NCI-H2107 (cell line): ENCODE measurements around the gene ASCC1.
"Not testable (repeated sequence)": the region's sequence is repeated elsewhere in the genome, so short reads cannot be mapped to it uniquely, and the experiment has no call there.

Experiments
- DNase-seq: peaks from one replicate; lab custom pipeline; 2025; lab: John Stamatoyannopoulos, UW

Gene ASCC1

DNA sequence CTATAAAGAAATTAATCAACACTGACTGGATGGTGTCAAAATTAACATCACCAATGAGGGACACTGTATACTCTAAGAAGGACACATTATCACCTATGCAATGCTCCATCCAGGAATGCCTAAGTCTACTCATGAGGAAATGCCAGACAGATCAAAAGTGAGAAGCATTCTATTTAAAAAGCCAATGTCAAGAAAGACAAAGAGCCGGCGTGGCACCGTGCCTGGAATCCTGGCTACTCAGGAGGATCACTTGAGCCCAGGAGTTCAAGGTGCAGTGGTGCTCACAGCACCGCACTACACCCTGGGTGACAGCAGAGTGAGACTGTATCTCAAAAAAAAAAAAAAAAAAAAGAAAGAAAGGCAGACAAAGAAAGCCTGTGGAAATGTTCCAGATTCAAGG is 45.8 kb downstream of the ASCC1 start:
- DNase-seq, result no peak

DNA sequence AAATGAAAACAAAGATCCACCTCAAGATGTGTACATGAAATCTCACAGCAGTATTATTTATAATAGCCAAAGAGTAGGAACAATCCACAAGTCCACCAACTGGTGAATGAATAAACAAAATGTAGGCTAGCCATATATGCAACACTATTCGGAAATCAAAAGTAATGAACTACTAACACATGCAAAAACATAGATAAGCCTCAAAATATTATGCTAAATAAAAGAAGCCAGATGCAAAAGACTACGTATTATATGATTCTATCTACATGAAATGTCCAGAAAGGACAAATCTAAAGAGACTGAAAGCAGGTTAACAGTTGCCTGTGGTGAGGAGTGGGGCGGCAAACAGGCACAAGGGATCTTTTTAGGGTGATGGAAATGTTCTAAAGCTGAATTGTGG is 49.0 kb downstream of the ASCC1 start:
- DNase-seq, result no peak

DNA sequence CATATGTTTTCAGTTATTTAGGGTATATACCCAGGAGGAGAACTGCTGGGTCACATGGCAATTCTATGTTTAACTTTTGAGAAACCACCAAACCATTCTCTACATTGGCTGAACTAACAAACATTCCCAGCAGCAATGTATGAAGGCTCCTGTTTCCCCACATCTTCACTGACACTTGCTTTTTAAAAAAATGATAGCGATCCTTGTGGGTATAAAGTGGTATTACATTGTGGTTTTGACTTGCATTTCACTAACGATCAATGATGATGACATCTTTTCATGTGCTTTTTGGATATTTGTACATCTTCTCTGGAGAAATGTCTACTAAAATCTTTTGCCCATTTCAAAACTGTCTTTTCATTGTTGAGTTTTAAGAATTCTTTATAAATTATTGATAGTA is 51.5 kb downstream of the ASCC1 start:
- DNase-seq, result no peak

DNA sequence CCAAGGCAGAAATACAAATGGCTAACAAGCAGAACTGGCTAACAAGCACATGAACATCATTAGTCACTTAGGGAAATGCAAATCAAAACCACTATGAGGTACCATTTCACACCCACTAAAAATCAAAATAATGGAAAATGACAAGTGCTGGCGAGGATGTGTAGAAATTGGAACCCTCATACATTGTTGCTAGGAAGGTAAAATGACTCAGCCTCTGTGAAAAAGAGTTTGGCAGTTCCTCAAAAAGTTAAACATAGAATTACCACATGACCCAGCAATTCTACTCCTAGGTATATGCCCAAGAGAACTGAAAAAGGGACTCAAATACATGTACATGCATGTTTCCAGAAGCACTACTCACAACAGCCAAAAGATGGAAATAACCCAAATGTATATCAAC is 53.1 kb downstream of the ASCC1 start:
- DNase-seq, result no peak

DNA sequence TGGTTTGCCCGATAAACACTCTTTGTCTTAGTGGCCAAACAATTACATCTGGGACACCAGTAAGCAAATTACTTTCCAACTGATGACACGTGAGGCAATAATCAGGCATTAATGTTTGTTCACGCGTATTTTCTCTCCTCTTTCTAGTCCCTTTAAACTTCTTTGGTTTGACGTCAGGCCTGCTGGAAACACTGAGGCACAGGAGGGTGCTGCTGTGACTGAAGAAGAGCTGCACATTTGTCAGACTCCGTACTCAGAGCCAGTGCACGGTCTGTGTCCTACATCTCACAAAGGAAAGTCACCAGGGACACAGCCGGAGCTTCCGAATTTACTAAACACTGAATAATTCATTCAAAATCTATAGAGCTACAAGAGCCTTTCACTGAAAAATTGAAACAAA is 57.9 kb downstream of the ASCC1 start:
- DNase-seq, result no peak

DNA sequence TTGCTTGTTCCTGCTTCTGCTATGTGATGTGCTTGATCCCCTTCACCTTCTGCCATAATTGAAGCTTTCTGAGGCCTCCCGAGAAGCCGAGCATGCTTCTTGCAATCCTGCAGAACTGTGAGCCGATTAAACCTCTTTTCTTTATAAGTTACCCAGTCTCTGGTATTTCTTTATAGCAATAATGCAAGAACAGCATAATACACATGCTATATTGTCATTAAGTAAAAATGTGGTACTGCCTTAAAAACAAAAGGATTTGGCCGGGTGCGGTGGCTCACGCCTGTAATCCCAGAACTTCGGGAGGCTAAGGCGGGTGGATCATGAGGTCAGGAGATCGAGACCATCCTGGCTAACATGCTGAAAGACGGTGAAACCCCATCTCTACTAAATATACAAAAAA is 59.9 kb downstream of the ASCC1 start:
- DNase-seq, result no peak

DNA sequence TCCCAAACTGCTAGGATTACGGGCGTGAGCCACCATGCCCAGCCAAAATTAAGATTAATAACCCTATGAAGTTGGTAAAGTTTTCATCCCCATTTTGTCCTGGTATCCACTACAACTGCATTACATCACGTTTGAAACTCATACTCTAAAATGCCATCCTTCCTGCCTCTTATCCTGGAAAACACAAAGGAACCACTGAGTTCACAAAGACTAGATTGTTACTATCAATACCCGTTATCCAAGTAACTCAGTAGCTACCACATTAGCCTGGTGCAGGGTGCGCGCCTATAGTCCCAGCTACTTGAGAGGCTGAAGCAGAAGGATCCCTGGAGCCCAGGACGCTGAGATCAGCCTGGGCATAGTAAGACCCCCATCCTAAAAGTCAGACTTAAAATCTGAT is 63.8 kb downstream of the ASCC1 start:
- DNase-seq, result no peak

DNA sequence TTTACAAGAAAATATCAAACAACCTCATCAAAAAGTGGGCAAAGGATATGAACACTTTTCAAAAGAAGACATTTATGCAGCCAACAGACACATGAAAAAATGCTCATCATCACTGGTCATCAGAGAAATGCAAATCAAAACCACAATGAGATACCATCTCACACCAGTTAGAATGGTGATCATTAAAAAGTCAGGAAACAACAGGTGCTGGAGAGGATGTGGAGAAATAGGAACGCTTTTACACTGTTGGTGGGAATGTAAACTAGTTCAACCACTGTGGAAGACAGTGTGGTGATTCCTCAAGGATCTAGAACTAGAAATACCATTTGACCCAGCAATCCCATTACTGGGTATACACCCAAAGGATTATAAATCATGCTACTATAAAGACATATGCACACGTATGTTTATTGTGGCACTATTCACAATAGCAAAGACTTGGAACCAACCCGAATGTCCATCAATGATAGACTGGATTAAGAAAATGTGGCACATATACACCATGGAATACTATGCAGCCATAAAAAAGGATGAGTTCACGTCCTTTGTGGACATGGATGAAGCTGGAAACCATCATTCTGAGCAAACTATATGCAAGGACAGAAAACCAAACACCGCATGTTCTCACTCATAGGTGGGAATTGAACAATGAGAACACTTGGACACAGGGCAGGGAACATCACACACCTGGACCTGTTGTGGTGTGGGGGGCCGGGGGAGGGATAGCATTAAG is 65.2 kb downstream of the ASCC1 start:
- not testable (repeated sequence) for DNase-seq

DNA sequence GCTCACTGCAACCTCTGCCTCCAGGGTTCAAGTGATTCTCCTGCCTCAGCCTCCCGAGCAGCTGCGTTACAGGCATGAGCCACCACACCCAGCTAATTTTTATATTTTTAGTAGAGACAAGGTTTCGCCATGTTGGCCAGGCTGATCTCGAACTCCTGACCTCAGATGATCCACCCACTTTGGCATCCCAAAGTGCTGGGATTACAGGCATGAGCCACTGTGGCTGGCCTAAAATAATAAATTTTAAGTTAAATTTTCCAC is 68.8 kb downstream of the ASCC1 start:
- not testable (repeated sequence) for DNase-seq

DNA sequence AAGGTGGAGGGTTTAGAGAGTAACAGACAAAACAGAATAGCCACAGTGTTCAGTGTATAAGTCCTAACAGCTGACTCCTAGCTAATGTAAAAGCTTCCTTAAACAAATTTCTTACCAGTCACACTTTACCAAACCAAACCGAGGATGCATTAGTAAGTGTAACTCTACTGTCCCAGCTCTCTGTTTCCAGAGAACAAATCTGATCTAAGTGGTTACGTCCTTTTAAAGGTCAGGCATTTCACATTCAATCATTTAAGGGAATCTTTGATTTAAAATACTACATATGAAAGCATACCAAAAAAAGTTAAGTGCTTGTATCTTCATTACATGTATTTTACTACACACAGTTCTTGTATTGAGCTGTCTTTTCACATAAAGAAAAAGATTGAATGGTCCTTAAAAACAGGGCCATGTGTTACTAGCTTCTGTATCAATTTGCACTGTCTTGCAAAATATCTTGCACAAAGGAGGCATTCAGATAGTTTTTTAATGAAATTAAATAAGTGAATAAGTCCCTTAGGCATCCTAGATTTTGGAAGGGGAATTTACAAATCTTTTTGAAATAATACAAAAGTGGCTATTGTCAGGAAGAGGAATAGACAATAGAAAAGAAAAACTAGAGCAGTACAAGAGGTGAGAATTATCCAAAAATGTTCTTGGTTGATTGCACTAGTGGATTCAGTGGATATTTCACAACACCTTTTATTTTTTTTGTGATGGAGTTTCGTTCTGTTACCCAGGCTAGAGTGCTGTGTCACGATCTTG is 69.3 kb downstream of the ASCC1 start:
- DNase-seq, result no peak

DNA sequence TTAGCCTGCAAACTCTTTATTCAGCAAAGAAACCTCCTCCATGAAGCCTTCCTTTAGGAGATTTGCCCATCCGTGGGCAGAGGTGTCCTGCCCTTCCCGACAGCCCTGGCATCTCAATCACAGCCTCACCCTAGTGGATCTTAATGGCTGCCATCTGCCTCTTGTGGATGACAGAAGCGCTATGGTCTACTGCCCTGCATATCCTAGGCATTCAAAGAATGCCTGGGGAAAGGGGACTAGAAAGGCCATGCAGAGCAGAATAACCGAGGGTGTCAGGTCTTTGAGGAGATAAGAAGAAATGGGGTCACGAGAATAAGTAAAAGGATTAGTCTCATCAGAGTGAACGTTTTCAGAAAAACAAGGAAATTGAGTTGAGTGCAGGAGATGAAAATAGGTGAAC is 70.0 kb downstream of the ASCC1 start:
- no peak for DNase-seq

DNA sequence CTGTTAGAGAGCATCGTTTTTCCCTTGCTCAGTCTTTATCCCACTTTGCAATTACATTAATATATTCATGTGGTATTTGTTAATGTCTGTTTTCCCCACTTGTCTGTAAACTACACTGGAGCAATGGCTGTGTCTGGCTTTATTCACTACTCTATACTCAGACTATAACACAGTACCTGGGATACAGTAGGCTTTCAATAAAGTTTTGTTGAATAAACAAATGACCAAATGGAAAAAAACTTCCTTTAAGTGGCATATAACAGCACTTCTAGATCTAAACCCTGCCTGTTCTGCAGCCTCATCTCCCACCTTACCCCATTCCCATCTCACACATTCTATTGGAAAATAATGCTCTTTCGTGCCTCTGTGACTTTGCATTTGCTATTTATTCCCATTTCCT is 70.4 kb downstream of the ASCC1 start:
- DNase-seq, result no peak

DNA sequence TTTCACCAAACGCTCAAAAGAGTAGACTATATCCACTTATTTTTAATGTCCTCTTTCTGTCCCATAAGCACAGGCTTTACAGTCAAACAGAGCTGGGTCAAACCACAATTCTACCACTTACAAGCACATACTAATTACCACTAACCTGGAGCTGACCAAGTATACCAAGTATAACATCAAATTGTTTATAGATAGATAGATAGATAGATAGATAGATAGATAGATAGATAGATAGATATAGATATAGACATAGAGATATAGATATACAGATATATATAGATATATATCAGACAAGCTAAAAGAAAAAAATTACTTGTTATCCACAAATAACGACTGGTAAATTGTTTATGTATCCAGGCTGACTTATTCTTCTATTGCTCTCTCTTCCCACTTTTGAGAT is 75.2 kb downstream of the ASCC1 start:
- no peak for DNase-seq

DNA sequence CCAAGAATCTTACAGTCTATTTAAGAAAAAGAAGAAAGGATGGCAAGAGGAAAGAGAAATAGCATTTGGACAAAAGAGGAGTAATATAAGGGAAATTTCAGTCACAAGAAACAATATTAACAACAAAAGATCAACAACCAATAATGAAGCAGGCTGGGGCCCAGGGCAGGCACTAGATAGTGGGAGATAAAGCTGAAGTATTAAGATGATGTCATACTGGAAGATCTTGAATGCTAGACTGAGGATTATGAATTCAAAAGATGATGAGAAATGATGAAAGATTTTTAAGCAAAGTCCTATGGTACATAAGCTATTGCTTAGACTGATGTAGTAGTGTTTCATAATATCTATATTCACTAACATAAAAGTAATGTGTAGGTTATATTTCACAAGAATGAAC is 75.9 kb downstream of the ASCC1 start:
- DNase-seq, result no peak

DNA sequence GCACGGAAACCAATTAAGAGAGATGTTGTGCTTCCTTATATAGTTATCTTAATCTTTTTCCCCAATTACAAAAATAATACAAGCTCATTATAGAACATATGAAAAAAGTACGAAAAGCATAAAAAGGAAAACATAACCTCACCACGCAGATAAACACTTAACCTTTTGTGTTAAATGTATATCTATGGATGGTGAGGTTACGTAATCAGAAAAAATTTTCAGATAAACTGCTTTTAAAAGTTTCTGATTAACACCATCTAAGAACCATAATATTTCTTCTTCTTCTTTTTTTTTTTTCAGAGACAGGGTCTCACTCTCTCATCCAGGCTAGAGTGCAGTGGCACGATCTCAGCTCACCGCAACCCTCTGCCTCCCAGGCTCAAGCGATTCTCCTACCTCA is 78.5 kb downstream of the ASCC1 start:
- DNase-seq, result no peak

DNA sequence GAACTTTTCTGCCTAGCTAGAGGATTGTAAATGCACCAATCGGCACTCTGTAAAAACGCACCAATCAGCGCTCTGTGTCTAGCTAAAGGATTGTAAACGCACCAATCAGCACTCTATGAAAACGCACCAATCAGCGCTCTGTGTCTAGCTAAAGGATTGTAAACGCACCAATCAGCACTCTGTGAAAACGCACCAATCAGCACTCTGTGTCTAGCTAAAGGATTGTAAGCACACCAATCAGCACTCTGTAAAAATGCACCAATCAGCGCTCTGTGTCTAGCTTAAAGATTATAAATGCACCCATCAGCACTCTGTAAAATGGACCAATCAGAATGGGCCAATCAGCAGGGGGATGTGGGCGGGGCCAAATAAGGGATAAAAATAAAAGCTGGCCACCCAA is 79.9 kb downstream of the ASCC1 start:
- DNase-seq, result not testable (repeated sequence)

DNA sequence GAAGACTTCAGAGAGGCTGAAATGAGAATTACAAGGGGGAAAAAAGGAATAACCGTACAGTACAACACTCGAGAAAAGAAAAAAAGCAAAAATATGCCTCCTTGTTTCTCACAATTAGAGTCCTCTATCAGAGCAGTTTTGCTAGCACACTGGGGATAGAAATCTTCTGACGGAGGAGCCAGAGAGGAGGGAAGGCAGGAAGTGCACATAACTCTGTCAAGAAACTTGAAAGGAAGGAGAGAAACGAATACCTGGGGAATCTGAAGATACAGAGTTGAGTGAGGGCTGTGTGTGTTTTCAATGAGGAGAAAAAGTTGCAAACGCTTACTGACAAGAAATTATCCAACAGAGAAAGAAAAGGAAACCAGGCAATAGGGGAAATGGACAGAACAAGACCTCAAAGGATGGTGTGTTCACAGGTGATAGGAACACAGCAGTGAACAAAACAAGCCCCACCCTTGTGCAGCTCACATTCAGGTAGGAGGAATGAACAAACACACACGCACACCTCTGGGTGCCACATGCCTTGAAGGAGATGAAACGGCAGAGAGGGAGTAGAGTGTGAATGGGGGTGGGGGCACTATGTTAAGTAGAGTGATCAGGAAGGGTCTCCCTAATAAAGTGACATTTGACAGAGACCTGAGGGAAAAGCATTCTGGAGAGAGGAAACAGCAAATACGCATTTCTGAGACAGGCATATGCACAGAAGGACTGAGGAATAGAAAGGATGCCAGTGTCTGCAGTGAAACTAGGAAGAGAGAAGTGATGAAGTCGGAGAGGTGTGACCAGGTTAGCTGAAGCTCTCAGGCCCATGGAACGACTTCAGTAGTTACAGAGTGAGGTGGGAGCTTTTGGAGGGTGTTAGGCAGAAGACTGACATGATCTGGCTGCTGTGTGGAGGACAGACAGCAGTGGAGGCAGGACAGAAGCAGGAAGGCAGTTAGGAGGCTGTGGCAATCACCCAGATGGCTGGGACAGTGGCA is 81.0 kb downstream of the ASCC1 start:
- no peak for DNase-seq

DNA sequence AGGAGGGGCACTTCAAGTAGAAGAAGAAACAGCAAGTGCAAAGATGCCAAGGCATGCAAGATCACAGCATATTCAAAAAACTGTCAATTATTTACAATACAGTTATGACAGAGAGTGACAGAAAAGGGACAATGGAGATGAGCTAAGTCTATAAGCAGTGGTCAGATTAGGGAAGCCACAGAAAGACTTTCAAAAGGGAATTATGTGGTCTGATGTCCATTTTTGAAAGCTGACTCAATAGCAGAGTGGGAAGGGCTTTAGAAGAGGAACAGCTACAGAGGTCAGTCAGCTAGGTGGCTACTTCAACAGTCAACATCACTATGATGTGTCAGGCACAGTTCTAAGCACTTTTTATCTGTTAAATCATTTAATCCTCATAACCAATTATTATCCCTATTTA is 82.6 kb downstream of the ASCC1 start:
- no peak for DNase-seq

DNA sequence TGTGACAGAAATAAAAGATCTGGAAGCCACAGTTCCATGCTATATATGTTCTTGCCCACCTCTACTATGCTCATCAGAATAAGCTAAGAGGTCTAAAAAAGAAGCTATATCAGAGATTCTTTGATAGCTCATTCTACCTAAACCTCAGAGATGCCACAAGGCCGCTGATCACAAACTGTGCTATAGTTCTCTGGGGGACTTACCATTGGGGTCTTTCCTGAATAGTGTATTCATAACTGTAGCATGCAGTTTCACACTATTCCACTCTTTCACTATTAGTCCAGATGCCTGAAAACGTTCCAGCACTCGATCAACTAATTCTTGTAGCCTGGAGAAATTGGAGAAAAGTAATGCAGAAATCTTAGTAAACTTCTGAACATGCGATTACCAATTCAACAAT is 83.2 kb downstream of the ASCC1 start:
- no peak for DNase-seq

DNA sequence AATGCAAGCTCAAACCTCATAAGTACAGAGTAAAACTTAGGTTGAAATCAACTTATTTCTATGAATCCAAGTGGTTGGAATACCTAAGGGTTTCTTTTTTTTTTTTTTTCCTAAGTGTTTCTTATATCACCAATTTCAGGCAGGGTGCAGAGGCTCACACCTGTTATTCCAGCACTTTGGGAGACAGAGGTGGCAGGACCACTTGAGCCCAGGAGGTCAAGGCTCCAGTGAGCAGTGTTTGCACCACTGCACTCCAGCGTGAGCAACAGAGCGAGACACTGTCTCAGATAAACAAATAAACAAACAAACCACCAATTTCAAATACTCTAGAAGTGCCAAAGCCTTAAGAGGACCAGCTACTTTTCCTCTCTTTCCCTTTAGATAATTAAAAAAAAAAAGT is 88.5 kb downstream of the ASCC1 start:
- no peak for DNase-seq

DNA sequence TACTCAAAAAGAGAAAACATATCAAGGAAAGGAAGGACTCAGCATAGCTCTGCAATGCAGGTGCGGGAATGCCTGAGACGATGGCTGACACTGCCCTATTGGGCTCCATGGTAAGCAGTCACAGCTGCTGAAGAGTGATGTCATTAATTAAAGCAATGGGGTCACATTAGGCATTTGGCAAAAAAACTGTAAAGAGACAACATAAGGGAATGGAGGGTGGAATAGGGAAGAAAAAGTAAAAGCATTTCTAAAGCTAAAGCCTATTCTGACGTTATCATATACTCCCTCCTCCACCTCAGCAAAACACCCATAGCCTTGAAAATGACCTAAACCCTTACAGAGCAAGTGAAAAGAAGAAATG is 89.2 kb downstream of the ASCC1 start:
- no peak for DNase-seq

DNA sequence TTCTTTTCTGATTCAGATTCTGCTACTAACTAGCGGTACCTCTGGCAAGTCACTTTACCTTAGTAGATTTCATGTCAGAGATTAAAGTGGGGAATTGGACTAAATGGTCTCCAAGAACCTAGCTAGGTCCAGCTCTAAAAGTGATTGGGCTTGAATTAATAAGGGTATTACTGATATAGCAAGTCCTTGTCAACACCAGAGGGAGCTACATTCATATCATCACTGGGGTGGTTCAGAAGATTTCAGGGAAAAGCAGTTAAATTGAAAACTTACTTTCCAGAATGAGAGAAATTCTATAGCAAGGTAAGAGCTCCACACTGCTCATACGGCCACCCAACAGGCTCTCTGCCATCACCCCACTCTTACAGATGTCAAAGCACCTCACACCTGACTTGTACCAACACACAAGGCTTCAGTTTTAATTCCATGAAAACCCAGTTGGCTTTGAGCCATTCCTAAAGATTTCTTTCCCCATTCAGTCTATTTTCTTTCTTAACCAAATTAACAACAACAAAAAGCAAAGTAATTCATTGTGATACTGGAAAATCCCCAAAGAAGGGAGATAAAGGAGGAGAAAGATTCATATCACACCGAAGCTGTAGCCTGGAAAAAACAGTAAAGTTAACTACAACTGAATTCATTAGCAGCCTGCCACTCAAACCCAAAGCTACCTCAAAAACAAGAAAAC is 89.7 kb downstream of the ASCC1 start:
- no peak for DNase-seq
